Measurements from ENCODE around the gene PHLDA3. TPM values are rescaled to one million over a fixed set of nuclear protein-coding genes. Genes with fewer than 3 reads are reported as not detected.
A peak's percentile ranks its signal among the peaks of the same experiment; 100 is the strongest.

Gene PHLDA3
- total RNA-seq, 1 experiment from 2014 or later, result 22.1 TPM

DNA sequence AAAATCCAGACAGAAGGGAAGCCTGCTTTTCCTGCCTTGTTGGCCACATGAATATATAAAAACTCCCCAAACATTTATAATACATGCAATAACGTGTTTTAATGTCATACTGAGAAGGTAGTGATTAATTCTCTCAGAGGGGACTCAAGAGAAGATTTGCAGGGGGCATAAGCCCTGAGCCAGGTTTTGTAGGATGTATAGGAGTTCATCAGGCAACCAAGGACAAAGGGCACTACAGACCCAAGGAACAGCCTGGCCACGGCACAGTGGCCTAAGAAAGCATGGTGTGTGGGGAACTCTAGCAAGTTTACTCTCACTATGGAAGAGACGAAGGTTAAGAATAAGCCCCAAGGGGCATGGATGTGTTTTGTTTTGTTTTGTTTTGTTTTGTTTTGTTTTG lies 32.0 kb downstream of the PHLDA3 start:
- peaks cover 13 to 19% of the 10 kb centered on the region in 2 experiments for H3K4me1 ChIP-seq (ENCODE audit: control insufficient read depth in 1 of 2, insufficient read depth in 2 of 2, low read length in 2 of 2)
- ChIA-PET CTCF (interaction anchor here (1.0 to 2.0 kb wide), 7 partner anchors 10 to 89 kb away, joined by 3 to 63 read pairs (median 21); no protein-coding TSS in a partner anchor), POLR2A (no interaction called here), RAD21 (ENCODE audit: low non-redundant PET in 1 of 2, low total read pairs in 2 of 2, uncharacterized antibody in 2 of 2, unreplicated experiment in 2 of 2) (interaction anchor here in 1 of 2 experiments (1.2 to 1.9 kb wide), 3 partner anchors 11 to 75 kb away, joined by 4 to 12 read pairs (median 7); no protein-coding TSS in a partner anchor)
- no peaks in the 10 kb centered on the region for H3K9me2 ChIP-seq (ENCODE audit: insufficient read depth)
- no peak overlapping the region for H2AFZ ChIP-seq (ENCODE audit: low read depth, low read length, poor library complexity, severe bottlenecking)
- no peak overlapping the region for H3K27ac ChIP-seq (ENCODE audit: low read depth, low read length)
- DNase-seq (ENCODE audit: low read depth, low spot score) (no peak), ATAC-seq (no peak)
- H4K20me1 ChIP-seq (ENCODE audit: insufficient read depth), result no peaks in the 10 kb centered on the region
- H3K79me2 ChIP-seq (ENCODE audit: insufficient read depth, low read length), result no peaks in the 10 kb centered on the region
- H3K9me3 ChIP-seq (ENCODE audit: control insufficient read depth in 1 of 2, insufficient read depth in 1 of 2, low read depth in 1 of 2, low read length in 2 of 2), result no peaks in the 10 kb centered on the region
- H3K9ac ChIP-seq (ENCODE audit: low read length), result no peak overlapping the region
- H3K36me3 ChIP-seq (ENCODE audit: control insufficient read depth in 1 of 2, insufficient read depth in 2 of 2, low read length in 2 of 2), result no peaks in the 10 kb centered on the region
- TF ChIP-seq EZH2 (IDR thresholded peaks at IDR 0.05) (no peak), SIN3A (IDR thresholded peaks at IDR 0.05; ENCODE audit: low read depth) (no peak), YY1 (IDR thresholded peaks at IDR 0.05; ENCODE audit: extremely low read depth, insufficient replicate concordance, low read depth, low read length) (no peak), ZFX (IDR thresholded peaks at IDR 0.05) (no peak), JUND (IDR thresholded peaks at IDR 0.05) (no peak), ELF1 (IDR thresholded peaks at IDR 0.05; ENCODE audit: borderline replicate concordance, low read depth) (no peak), CBX3 (IDR thresholded peaks at IDR 0.05; ENCODE audit: low read depth) (no peak), ZNF274 (IDR thresholded peaks at IDR 0.05; ENCODE audit: low read depth, low read length) (no peak), POLR2AphosphoS5 (IDR thresholded peaks at IDR 0.05; ENCODE audit: low read depth, low read length) (no peak), SRF (IDR thresholded peaks at IDR 0.05; ENCODE audit: low read depth) (no peak)
- TF ChIP-seq, protein P1, sequence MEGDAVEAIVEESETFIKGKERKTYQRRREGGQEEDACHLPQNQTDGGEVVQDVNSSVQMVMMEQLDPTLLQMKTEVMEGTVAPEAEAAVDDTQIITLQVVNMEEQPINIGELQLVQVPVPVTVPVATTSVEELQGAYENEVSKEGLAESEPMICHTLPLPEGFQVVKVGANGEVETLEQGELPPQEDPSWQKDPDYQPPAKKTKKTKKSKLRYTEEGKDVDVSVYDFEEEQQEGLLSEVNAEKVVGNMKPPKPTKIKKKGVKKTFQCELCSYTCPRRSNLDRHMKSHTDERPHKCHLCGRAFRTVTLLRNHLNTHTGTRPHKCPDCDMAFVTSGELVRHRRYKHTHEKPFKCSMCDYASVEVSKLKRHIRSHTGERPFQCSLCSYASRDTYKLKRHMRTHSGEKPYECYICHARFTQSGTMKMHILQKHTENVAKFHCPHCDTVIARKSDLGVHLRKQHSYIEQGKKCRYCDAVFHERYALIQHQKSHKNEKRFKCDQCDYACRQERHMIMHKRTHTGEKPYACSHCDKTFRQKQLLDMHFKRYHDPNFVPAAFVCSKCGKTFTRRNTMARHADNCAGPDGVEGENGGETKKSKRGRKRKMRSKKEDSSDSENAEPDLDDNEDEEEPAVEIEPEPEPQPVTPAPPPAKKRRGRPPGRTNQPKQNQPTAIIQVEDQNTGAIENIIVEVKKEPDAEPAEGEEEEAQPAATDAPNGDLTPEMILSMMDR (IDR thresholded peaks at IDR 0.05 in 2 of 3, conservative IDR thresholded peaks at IDR 0.05 in 1 of 3; ENCODE audit: borderline replicate concordance in 1 of 3, insufficient read depth in 1 of 3, low read depth in 2 of 3, low read length in 2 of 3), result no peak
- TF ChIP-seq, protein P2, sequence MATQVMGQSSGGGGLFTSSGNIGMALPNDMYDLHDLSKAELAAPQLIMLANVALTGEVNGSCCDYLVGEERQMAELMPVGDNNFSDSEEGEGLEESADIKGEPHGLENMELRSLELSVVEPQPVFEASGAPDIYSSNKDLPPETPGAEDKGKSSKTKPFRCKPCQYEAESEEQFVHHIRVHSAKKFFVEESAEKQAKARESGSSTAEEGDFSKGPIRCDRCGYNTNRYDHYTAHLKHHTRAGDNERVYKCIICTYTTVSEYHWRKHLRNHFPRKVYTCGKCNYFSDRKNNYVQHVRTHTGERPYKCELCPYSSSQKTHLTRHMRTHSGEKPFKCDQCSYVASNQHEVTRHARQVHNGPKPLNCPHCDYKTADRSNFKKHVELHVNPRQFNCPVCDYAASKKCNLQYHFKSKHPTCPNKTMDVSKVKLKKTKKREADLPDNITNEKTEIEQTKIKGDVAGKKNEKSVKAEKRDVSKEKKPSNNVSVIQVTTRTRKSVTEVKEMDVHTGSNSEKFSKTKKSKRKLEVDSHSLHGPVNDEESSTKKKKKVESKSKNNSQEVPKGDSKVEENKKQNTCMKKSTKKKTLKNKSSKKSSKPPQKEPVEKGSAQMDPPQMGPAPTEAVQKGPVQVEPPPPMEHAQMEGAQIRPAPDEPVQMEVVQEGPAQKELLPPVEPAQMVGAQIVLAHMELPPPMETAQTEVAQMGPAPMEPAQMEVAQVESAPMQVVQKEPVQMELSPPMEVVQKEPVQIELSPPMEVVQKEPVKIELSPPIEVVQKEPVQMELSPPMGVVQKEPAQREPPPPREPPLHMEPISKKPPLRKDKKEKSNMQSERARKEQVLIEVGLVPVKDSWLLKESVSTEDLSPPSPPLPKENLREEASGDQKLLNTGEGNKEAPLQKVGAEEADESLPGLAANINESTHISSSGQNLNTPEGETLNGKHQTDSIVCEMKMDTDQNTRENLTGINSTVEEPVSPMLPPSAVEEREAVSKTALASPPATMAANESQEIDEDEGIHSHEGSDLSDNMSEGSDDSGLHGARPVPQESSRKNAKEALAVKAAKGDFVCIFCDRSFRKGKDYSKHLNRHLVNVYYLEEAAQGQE (IDR thresholded peaks at IDR 0.05; ENCODE audit: low read depth), result no peak
- TF ChIP-seq, protein P3, sequence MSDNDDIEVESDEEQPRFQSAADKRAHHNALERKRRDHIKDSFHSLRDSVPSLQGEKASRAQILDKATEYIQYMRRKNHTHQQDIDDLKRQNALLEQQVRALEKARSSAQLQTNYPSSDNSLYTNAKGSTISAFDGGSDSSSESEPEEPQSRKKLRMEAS (IDR thresholded peaks at IDR 0.05), result no peak
- H3K27me3 ChIP-seq (ENCODE audit: insufficient read depth, low read length), result no peaks in the 10 kb centered on the region
- H3K4me2 ChIP-seq (ENCODE audit: low read length), result 0 out of 2 replicates have a peak overlapping the region, but pooled peaks have one; percentile 54
- intact Hi-C loops (cut with micrococcal nuclease), result loop anchor here (1.0 kb wide), 1 partner anchor 76 kb away; no protein-coding TSS in a partner anchor
- H3K4me3 ChIP-seq (replicated peaks in 1 of 2; ENCODE audit: low read depth in 1 of 2, low read length in 2 of 2), result no peak overlapping the region
- no TSS peak for BruUV-seq (replicated peaks)
